GM12878 (cell line): Measurements from ENCODE around the gene SLC32A1. TPM values are rescaled to one million over a fixed set of nuclear protein-coding genes. Genes with fewer than 3 reads are reported as not detected.

Experiments
- ATAC-seq: fragments of 200-7000 bp; cut with Tn5 transposase; 3 replicates; pipeline ENCODE4 v1.9.1; 2020; ENCODE audit warnings: mild to moderate bottlenecking, moderate library complexity
- BruUV-seq: library from RNA; stranded (reverse); fragments of 400-500 nt; replicated peaks from 2 replicates; lab custom pipeline; 2021; lab: Mats Ljungman, UMichigan
- CTCF ChIA-PET: fragments of 300-600 bp; sonication (Branson Sonifier 250); formaldehyde crosslinking; extraction: SDS; loops from one replicate; lab custom pipeline; 2021; ENCODE audit warnings: inconsistent platforms; lab: Yijun Ruan, JAX
- POLR2A ChIA-PET: fragments of 350-600 bp; formaldehyde crosslinking; extraction: SDS; loops from one replicate; lab custom pipeline; 2021; ENCODE audit warnings: inconsistent platforms; lab: Charles Lee
- RAD21 ChIA-PET: fragments of 300-600 bp; sonication (Branson Sonifier 250); formaldehyde crosslinking; loops from one replicate; lab custom pipeline; 2023; ENCODE audit warnings: antibody characterized with exemption; ENCODE audit not compliant: unreplicated experiment; lab: Charles Lee
- SMC1A ChIA-PET: fragments of 300-600 bp; sonication (Branson Sonifier 250); formaldehyde crosslinking; loops from one replicate; lab custom pipeline; 2023; ENCODE audit not compliant: unreplicated experiment, uncharacterized antibody; lab: Charles Lee
- DNase-seq: peaks from one replicate; pipeline ENCODE4 v3.0.0-alpha.2; 2011; ENCODE audit warnings: low read depth, low spot score
- FAIRE-seq: peaks from 3 replicates; lab custom pipeline; 2011; peaks lifted over from hg19 to GRCh38; lab: Jason Lieb, UNC
- H2AFZ ChIP-seq: 2 replicates; pipeline ENCODE4 v1.6.0; 2011; ENCODE audit warnings: low read depth, low read length, control low read depth; ENCODE audit not compliant: control insufficient read depth
- H3K27ac ChIP-seq: 2 replicates; pipeline ENCODE4 v1.5.1; 2011; ENCODE audit warnings: control low read depth; ENCODE audit not compliant: control insufficient read depth, insufficient read depth
- H3K27me3 ChIP-seq, 2 experiments: replicated peaks in 1 of 2; 2 replicates each; pipeline versions ENCODE4 v1.6.0 to v1.6.1; 2011; ENCODE audit warnings: low read length in 1 of 2; ENCODE audit not compliant: control insufficient read depth in 2 of 2, insufficient read depth in 2 of 2
- H3K36me3 ChIP-seq, 2 experiments: 2 replicates each; pipeline ENCODE4 v1.5.1; 2011; ENCODE audit warnings: low read length in 1 of 2; ENCODE audit not compliant: control insufficient read depth in 2 of 2, insufficient read depth in 2 of 2
- H3K4me1 ChIP-seq: 2 replicates; pipeline ENCODE4 v1.6.1; 2011; ENCODE audit warnings: mild to moderate bottlenecking, low read length, moderate library complexity, mixed read lengths; ENCODE audit not compliant: control insufficient read depth, insufficient read depth
- H3K4me2 ChIP-seq: 2 replicates; pipeline ENCODE4 v1.6.0; 2011; ENCODE audit warnings: control low read depth; ENCODE audit not compliant: control insufficient read depth, insufficient read depth
- H3K4me3 ChIP-seq: fragments of 200-600 bp; sonication (generic); 2 replicates; pipeline ENCODE4 v1.5.1; 2016
- H3K79me2 ChIP-seq: 2 replicates; pipeline ENCODE4 v1.6.0; 2011; ENCODE audit warnings: low read length; ENCODE audit not compliant: control insufficient read depth, insufficient read depth
- H3K9ac ChIP-seq: 2 replicates; pipeline ENCODE4 v1.8.0; 2011; ENCODE audit warnings: low read length, control low read depth, mixed read lengths; ENCODE audit not compliant: control insufficient read depth, insufficient read depth
- H3K9me3 ChIP-seq: replicated peaks from 3 replicates; pipeline ENCODE4 v1.5.1; 2011; ENCODE audit warnings: mild to moderate bottlenecking, low read length; ENCODE audit not compliant: control insufficient read depth, insufficient read depth
- H4K20me1 ChIP-seq: 2 replicates; pipeline ENCODE4 v1.6.0; 2011; ENCODE audit not compliant: control insufficient read depth, insufficient read depth
- BCL11A ChIP-seq: IDR thresholded peaks from 2 replicates; pipeline ENCODE4 v1.6.1; 2011; ENCODE audit warnings: low read depth, low read length
- CBFB ChIP-seq: IDR thresholded peaks from 2 replicates; pipeline ENCODE4 v1.6.1; 2016; ENCODE audit warnings: antibody characterized with exemption, low read depth
- DPF2 ChIP-seq: fragments of 450-650 bp; IDR thresholded peaks from 2 replicates; pipeline ENCODE4 v1.6.1; 2017; ENCODE audit warnings: mild to moderate bottlenecking
- MTA2 ChIP-seq: fragments of 450-650 bp; IDR thresholded peaks from 2 replicates; pipeline ENCODE4 v1.6.1; 2016; ENCODE audit warnings: low read depth, mild to moderate bottlenecking, moderate library complexity
- RELA ChIP-seq: fragments of 450-650 bp; IDR thresholded peaks from 2 replicates; pipeline ENCODE4 v1.8.0; 2014; ENCODE audit warnings: borderline replicate concordance; ENCODE audit not compliant: partially characterized antibody
- SMARCA5 ChIP-seq: fragments of 450-650 bp; IDR thresholded peaks from 2 replicates; pipeline ENCODE4 v1.6.1; 2017; ENCODE audit warnings: mild to moderate bottlenecking
- SP1 ChIP-seq: IDR thresholded peaks from one replicate; pipeline ENCODE4 v1.6.1; 2011; ENCODE audit warnings: low read depth, low read length
- WGBS: methylation state at CpG from one replicate; pipeline ENCODE4 v1.1.6; 2016; ENCODE audit warnings: low lambda C conversion rate; ENCODE audit not compliant: insufficient replicate concordance, insufficient coverage; ENCODE audit errors: missing lambda C conversion rate; 5-methylcytosine and 5-hydroxymethylcytosine counted together
- in situ Hi-C: fragments of 300-500 bp; cut with MboI; formaldehyde crosslinking; loops from 9 replicates; pipeline ENCODE4 v1.14.3; 2018; ENCODE audit warnings: mixed read lengths
- intact Hi-C: fragments of 100-400 bp; cut with micrococcal nuclease; formaldehyde crosslinking; loops from one replicate; pipeline ENCODE4 v1.14.2; 2022; ENCODE audit not compliant: unreplicated experiment
- polyA plus RNA-seq, 11 experiments: library from polyadenylated mRNA; depleted of rRNA in 4 of 11; unstranded in 6 of 11; stranded (reverse) in 5 of 11; fragments of >200 nt; fragmentation: Nextera tagmentation in 4 of 11; fragmentation: Illumina TruSeq in 1 of 11; extraction: Ambion mirVana in 4 of 11; extraction: Trizol in 1 of 11; gene quantifications; 1 replicate in 1 of 11; 2 replicates in 10 of 11; pipeline versions ENCODE4 v1.2.1 to v1.2.3, GENCODE V29; 2011 to 2016; ENCODE audit warnings: inconsistent platforms in 2 of 11, missing spikeins in 2 of 11, low read depth in 1 of 11
- total RNA-seq, 4 experiments: library from RNA; depleted of rRNA in 3 of 4; stranded (reverse); fragments of >200 nt in 3 of 4; fragmentation: Illumina TruSeq in 1 of 4; extraction: Trizol in 1 of 4; gene quantifications; 2 replicates each; pipeline versions ENCODE4 v1.2.1 to v1.2.3, GENCODE V29; 2013 to 2021
- TF ChIP-seq, protein P1 (sequence below): fragments of 450-650 bp; IDR thresholded peaks from 2 replicates; pipeline ENCODE4 v1.6.1; 2014; ENCODE audit warnings: mild to moderate bottlenecking

Gene SLC32A1
- total and polyA plus RNA-seq, 10 of the 15 experiments (the other 5 are each of a cell fraction or from before 2014, with no cell fraction given): not detected

DNA sequence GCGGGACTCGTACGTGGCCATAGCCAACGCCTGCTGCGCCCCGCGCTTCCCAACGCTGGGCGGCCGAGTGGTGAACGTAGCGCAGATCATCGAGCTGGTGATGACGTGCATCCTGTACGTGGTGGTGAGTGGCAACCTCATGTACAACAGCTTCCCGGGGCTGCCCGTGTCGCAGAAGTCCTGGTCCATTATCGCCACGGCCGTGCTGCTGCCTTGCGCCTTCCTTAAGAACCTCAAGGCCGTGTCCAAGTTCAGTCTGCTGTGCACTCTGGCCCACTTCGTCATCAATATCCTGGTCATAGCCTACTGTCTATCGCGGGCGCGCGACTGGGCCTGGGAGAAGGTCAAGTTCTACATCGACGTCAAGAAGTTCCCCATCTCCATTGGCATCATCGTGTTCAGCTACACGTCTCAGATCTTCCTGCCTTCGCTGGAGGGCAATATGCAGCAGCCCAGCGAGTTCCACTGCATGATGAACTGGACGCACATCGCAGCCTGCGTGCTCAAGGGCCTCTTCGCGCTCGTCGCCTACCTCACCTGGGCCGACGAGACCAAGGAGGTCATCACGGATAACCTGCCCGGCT is 3.4 kb downstream of the SLC32A1 start:
- Histone ChIP-seq H3K9ac (no peak overlapping the region), H3K9me3 (peaks cover 7% of the 10 kb centered on the region; the same call in 2 of the 3 replicates)
- no peak for ATAC-seq
- TF ChIP-seq RELA (no peak), MTA2 (no peak), DPF2 (no peak), BCL11A (no peak), CBFB (no peak), SMARCA5 (no peak), SP1 (no peak)
- TF ChIP-seq, protein P1, sequence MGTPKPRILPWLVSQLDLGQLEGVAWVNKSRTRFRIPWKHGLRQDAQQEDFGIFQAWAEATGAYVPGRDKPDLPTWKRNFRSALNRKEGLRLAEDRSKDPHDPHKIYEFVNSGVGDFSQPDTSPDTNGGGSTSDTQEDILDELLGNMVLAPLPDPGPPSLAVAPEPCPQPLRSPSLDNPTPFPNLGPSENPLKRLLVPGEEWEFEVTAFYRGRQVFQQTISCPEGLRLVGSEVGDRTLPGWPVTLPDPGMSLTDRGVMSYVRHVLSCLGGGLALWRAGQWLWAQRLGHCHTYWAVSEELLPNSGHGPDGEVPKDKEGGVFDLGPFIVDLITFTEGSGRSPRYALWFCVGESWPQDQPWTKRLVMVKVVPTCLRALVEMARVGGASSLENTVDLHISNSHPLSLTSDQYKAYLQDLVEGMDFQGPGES: no peak
- TF ChIP-seq, all 136 proteins: peak for 0
- intact Hi-C loops (no loop called here), in situ Hi-C loops (no loop called here)
- H3K27me3 ChIP-seq: peaks cover 41 to 67% of the 10 kb centered on the region in 2 experiments
- 72% methylated on average over 46 of the region's 46 CpGs for WGBS
- BruUV-seq: no TSS peak
- H3K4me2 ChIP-seq: no peak overlapping the region
- H2AFZ ChIP-seq: no peak overlapping the region
- no peak overlapping the region for H3K4me3 ChIP-seq
- ChIA-PET SMC1A (interaction anchor here (0.6 to 1.0 kb wide), 2 partner anchors 22 to 23 kb away, joined by 3 read pairs; no protein-coding TSS in a partner anchor), POLR2A (no interaction called here), RAD21 (no interaction called here), CTCF (no interaction called here)
- no peak for DNase-seq
- H3K79me2 ChIP-seq: no peaks in the 10 kb centered on the region
- H3K36me3 ChIP-seq: no peaks in the 10 kb centered on the region
- H4K20me1 ChIP-seq: no peaks in the 10 kb centered on the region
- no peak overlapping the region for H3K27ac ChIP-seq
- H3K4me1 ChIP-seq: peaks cover 14% of the 10 kb centered on the region
- FAIRE-seq: no peak
